IMR-90 (cell line): ENCODE results near the gene CRIM1. TPM values are rescaled to one million over a fixed set of nuclear protein-coding genes. Genes with fewer than 3 reads are reported as not detected.

Experiments used
- ATAC-seq: fragments of 200-7000 bp; cut with Tn5 transposase; 2 replicates; pipeline ENCODE4 v1.9.1; 2020; ENCODE audit warnings: low read depth, mild to moderate bottlenecking, moderate library complexity
- BruUV-seq: library from RNA; stranded (reverse); fragments of 400-500 nt; replicated peaks from 2 replicates; lab custom pipeline; 2021; lab: Mats Ljungman, UMichigan
- CTCF ChIA-PET: fragments of 300-600 bp; formaldehyde crosslinking; extraction: SDS; loops from one replicate; lab custom pipeline; 2021; ENCODE audit warnings: antibody characterized with exemption; lab: Yijun Ruan, JAX
- POLR2A ChIA-PET: fragments of 300-600 bp; sonication (Branson Sonifier 250); formaldehyde crosslinking; loops from one replicate; lab custom pipeline; 2022; ENCODE audit warnings: antibody characterized with exemption; ENCODE audit not compliant: unreplicated experiment; lab: Charles Lee
- DNase-seq: peaks from one replicate; pipeline ENCODE4 v3.0.0; 2013
- H2AFZ ChIP-seq: replicated peaks from 2 replicates; pipeline ENCODE3; 2013; ENCODE audit warnings: low read length, mild to moderate bottlenecking; ENCODE audit not compliant: poor library complexity
- H2AK5ac ChIP-seq: 2 replicates; pipeline ENCODE4 v1.6.1; 2013; ENCODE audit warnings: low read depth, low read length, inconsistent platforms
- H2AK9ac ChIP-seq: replicated peaks from 2 replicates; pipeline ENCODE3; 2013; ENCODE audit warnings: mild to moderate bottlenecking, low read depth, low read length, moderate library complexity; ENCODE audit not compliant: poor library complexity
- H2BK120ac ChIP-seq: 2 replicates; pipeline ENCODE4 v1.6.1; 2013; ENCODE audit warnings: low read depth, low read length, inconsistent platforms
- H2BK15ac ChIP-seq: 3 replicates; pipeline ENCODE4 v1.6.1; 2013; ENCODE audit warnings: low read depth, low read length, inconsistent platforms
- H2BK20ac ChIP-seq: 2 replicates; pipeline ENCODE4 v1.6.1; 2013; ENCODE audit warnings: low read depth, mild to moderate bottlenecking, inconsistent platforms, low read length, moderate library complexity
- H2BK5ac ChIP-seq: 2 replicates; pipeline ENCODE4 v1.6.1; 2013; ENCODE audit warnings: mild to moderate bottlenecking, low read depth, low read length, inconsistent platforms; ENCODE audit not compliant: poor library complexity, severe bottlenecking
- H3K14ac ChIP-seq: replicated peaks from 2 replicates; pipeline ENCODE4 v1.6.1; 2013; ENCODE audit warnings: low read depth, low read length, inconsistent platforms
- H3K18ac ChIP-seq: 2 replicates; pipeline ENCODE4 v1.6.1; 2013; ENCODE audit warnings: low read depth, low read length, control low read depth
- H3K23ac ChIP-seq: 2 replicates; pipeline ENCODE4 v1.6.1; 2013; ENCODE audit warnings: low read depth, low read length, inconsistent platforms
- H3K27ac ChIP-seq: 2 replicates; pipeline ENCODE4 v1.5.1; 2013; ENCODE audit warnings: mild to moderate bottlenecking, control low read depth, low read length; ENCODE audit not compliant: insufficient read depth
- H3K27me3 ChIP-seq: 2 replicates; pipeline ENCODE4 v1.6.1; 2013; ENCODE audit warnings: low read length; ENCODE audit not compliant: control insufficient read depth, insufficient read depth
- H3K36me3 ChIP-seq: 2 replicates; pipeline ENCODE4 v1.6.1; 2013; ENCODE audit warnings: low read length, mixed read lengths; ENCODE audit not compliant: control insufficient read depth, insufficient read depth
- H3K4ac ChIP-seq: 2 replicates; pipeline ENCODE4 v1.6.1; 2013; ENCODE audit warnings: low read depth, low read length, inconsistent platforms
- H3K4me1 ChIP-seq: 2 replicates; pipeline ENCODE4 v1.6.1; 2013; ENCODE audit warnings: low read length, mixed read lengths; ENCODE audit not compliant: control insufficient read depth, insufficient read depth
- H3K4me2 ChIP-seq: 2 replicates; pipeline ENCODE4 v1.6.1; 2013; ENCODE audit warnings: low read depth, mild to moderate bottlenecking, control low read depth, low read length, moderate library complexity
- H3K4me3 ChIP-seq: 2 replicates; pipeline ENCODE4 v1.5.1; 2013; ENCODE audit warnings: low read depth, mild to moderate bottlenecking, control low read depth, low read length, moderate library complexity; ENCODE audit not compliant: insufficient read depth
- H3K56ac ChIP-seq: 2 replicates; pipeline ENCODE4 v1.6.1; 2013; ENCODE audit warnings: low read length, inconsistent platforms; ENCODE audit not compliant: insufficient read depth; ENCODE audit errors: extremely low read depth
- H3K79me1 ChIP-seq, 2 experiments: 2 replicates each; pipeline ENCODE4 v1.6.1; 2013; ENCODE audit warnings: low read length in 2 of 2, inconsistent platforms in 1 of 2, low read depth in 1 of 2
- H3K9ac ChIP-seq: 2 replicates; pipeline ENCODE4 v1.6.1; 2013; ENCODE audit warnings: low read depth, low read length, control low read depth
- H3K9me1 ChIP-seq: 2 replicates; pipeline ENCODE4 v1.6.1; 2013; ENCODE audit warnings: low read length, inconsistent platforms; ENCODE audit not compliant: insufficient read depth
- H3K9me3 ChIP-seq: 2 replicates; pipeline ENCODE4 v1.6.1; 2013; ENCODE audit warnings: low read length; ENCODE audit not compliant: control insufficient read depth, insufficient read depth
- H4K20me1 ChIP-seq: 2 replicates; pipeline ENCODE4 v1.6.1; 2013; ENCODE audit warnings: low read length, inconsistent platforms; ENCODE audit not compliant: insufficient read depth
- H4K5ac ChIP-seq: 2 replicates; pipeline ENCODE4 v1.6.1; 2013; ENCODE audit warnings: mild to moderate bottlenecking, low read depth, low read length, control low read depth
- H4K8ac ChIP-seq, 2 experiments: 2 replicates each; pipeline ENCODE4 v1.6.1; 2013; ENCODE audit warnings: low read depth in 2 of 2, low read length in 2 of 2, control low read depth in 1 of 2, inconsistent platforms in 1 of 2
- H4K91ac ChIP-seq: 2 replicates; pipeline ENCODE4 v1.6.1; 2013; ENCODE audit warnings: low read depth, low read length, inconsistent platforms; ENCODE audit not compliant: insufficient read depth
- BHLHE40 ChIP-seq: fragments of 150-350 bp; IDR thresholded peaks from 2 replicates; pipeline ENCODE4 v1.6.1; 2016; ENCODE audit warnings: mild to moderate bottlenecking, low read depth, low read length
- CEBPB ChIP-seq: IDR thresholded peaks from 2 replicates; pipeline ENCODE4 v1.6.1; 2012; ENCODE audit warnings: low read depth, low read length, improper control_type of control experiment
- CHD1 ChIP-seq: IDR thresholded peaks from 2 replicates; pipeline ENCODE4 v1.6.1; 2012; ENCODE audit warnings: low read depth, low read length, improper control_type of control experiment
- FOS ChIP-seq: fragments of 150-350 bp; IDR thresholded peaks from 2 replicates; pipeline ENCODE4 v1.6.1; 2016; ENCODE audit warnings: low read depth, low read length
- MAFK ChIP-seq: IDR thresholded peaks from 2 replicates; pipeline ENCODE4 v1.6.1; 2012; ENCODE audit warnings: low read depth, low read length, improper control_type of control experiment
- MAZ ChIP-seq: IDR thresholded peaks from 2 replicates; pipeline ENCODE4 v1.6.1; 2012; ENCODE audit warnings: low read depth, mild to moderate bottlenecking, low read length, improper control_type of control experiment, moderate library complexity, borderline replicate concordance
- MXI1 ChIP-seq: IDR thresholded peaks from 2 replicates; pipeline ENCODE4 v1.6.1; 2012; ENCODE audit warnings: low read depth, mild to moderate bottlenecking, low read length, moderate library complexity, borderline replicate concordance
- NFE2L2 ChIP-seq: fragments of 150-350 bp; IDR thresholded peaks from 2 replicates; pipeline ENCODE4 v1.6.1; 2016; ENCODE audit warnings: low read depth, mild to moderate bottlenecking, low read length
- POLR2A ChIP-seq: IDR thresholded peaks from 2 replicates; pipeline ENCODE4 v1.6.1; 2012; ENCODE audit warnings: mild to moderate bottlenecking, low read depth, low read length
- RAD21 ChIP-seq: IDR thresholded peaks from 2 replicates; pipeline ENCODE4 v1.6.1; 2012; ENCODE audit warnings: low read length, improper control_type of control experiment
- RCOR1 ChIP-seq: IDR thresholded peaks from 2 replicates; pipeline ENCODE4 v1.6.1; 2012; ENCODE audit warnings: mild to moderate bottlenecking, low read length, improper control_type of control experiment; ENCODE audit not compliant: insufficient replicate concordance
- RFX5 ChIP-seq: IDR thresholded peaks from 2 replicates; pipeline ENCODE4 v1.8.0; 2012; ENCODE audit warnings: low read depth, mild to moderate bottlenecking, low read length, moderate library complexity
- SMC3 ChIP-seq: fragments of 150-350 bp; IDR thresholded peaks from 2 replicates; pipeline ENCODE4 v1.6.1; 2016; ENCODE audit warnings: low read depth, mild to moderate bottlenecking, antibody characterized with exemption, low read length, moderate library complexity
- USF2 ChIP-seq: fragments of 150-350 bp; IDR thresholded peaks from 2 replicates; pipeline ENCODE4 v1.6.1; 2017; ENCODE audit warnings: mild to moderate bottlenecking, antibody characterized with exemption, low read length, low read depth
- dilution Hi-C: fragments of 300-500 bp; cut with HindIII; formaldehyde crosslinking; loops from one replicate; pipeline ENCODE4 v1.14.3; 2018; ENCODE audit warnings: low sequenced_read_pairs; ENCODE audit not compliant: unreplicated experiment
- in situ Hi-C: fragments of 300-500 bp; cut with MboI; formaldehyde crosslinking; loops from 3 replicates; pipeline ENCODE4 v1.14.3; 2019; ENCODE audit warnings: low sequenced_read_pairs, inconsistent platforms, mixed read lengths
- intact Hi-C: fragments of 100-400 bp; cut with micrococcal nuclease; formaldehyde crosslinking; loops from 2 replicates; pipeline ENCODE4 v1.10.0; 2022
- polyA plus RNA-seq, 3 experiments: library from polyadenylated mRNA; depleted of rRNA; stranded (reverse); fragments of >200 nt; gene quantifications; 2 replicates each; pipeline ENCODE4 v1.2.3, GENCODE V29; 2012; ENCODE audit warnings: low replicate concordance in 1 of 3
- total RNA-seq: library from RNA; depleted of rRNA; stranded (reverse); fragments of >200 nt; gene quantifications from 2 replicates; pipeline ENCODE4 v1.2.3, GENCODE V29; 2012
- TF ChIP-seq, protein P1 (sequence below): conservative IDR thresholded peaks from 2 replicates; pipeline ENCODE4 v1.5.1; 2012; ENCODE audit warnings: mild to moderate bottlenecking, low read depth, low read length, improper control_type of control experiment
- TF ChIP-seq, protein P2 (sequence below): fragments of 150-350 bp; IDR thresholded peaks from 2 replicates; pipeline ENCODE4 v1.6.1; 2016; ENCODE audit warnings: low read depth, mild to moderate bottlenecking, low read length, moderate library complexity, borderline replicate concordance

CRIM1 gene
- total and polyA plus RNA-seq, 2 of the 4 experiments (the other 2 are of a cell fraction) = 285 to 490 TPM

DNA sequence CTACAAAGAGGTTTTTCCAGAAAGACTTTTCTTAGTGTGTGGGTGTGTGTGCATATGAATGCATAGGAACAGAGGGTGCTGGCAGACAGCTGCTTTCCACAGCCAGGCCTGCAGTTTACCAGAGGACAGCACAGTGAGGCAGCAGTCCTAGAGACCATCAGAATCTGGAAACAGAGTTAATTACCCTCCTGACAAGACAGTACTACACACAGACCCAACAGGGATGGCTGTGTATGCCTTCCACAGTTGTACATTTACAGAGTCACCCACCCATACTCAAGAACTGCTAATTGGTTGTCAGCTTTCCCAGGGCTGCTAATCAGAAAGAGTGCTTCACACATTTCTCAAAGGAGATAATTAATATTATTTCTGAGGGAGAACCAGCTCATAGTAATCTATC is 137.7 kb downstream of the CRIM1 start:
- H4K5ac ChIP-seq = peak overlapping the region; percentile 48
- peak overlapping the region; percentile 79 for H2AK5ac ChIP-seq
- ATAC-seq (peak; percentile 22), DNase-seq (peak; percentile 44)
- peak overlapping the region; percentile 92; the same call in 1 of the 2 replicates for H3K23ac ChIP-seq
- peak overlapping the region; percentile 67; the same call in 1 of the 2 replicates for H3K27ac ChIP-seq
- H2BK15ac ChIP-seq = peak overlapping the region; percentile 69; the same call in 2 of the 3 replicates
- H2AK9ac ChIP-seq = peak overlapping the region; percentile 12
- H2AFZ ChIP-seq = no peak overlapping the region
- peaks cover 34% of the 10 kb centered on the region for H3K9me1 ChIP-seq
- H4K91ac ChIP-seq = peak overlapping the region; percentile 67
- TF ChIP-seq CHD1 = no peak
- TF ChIP-seq POLR2A = no peak
- no peak for TF ChIP-seq NFE2L2
- no peak for TF ChIP-seq USF2
- TF ChIP-seq, protein P1, sequence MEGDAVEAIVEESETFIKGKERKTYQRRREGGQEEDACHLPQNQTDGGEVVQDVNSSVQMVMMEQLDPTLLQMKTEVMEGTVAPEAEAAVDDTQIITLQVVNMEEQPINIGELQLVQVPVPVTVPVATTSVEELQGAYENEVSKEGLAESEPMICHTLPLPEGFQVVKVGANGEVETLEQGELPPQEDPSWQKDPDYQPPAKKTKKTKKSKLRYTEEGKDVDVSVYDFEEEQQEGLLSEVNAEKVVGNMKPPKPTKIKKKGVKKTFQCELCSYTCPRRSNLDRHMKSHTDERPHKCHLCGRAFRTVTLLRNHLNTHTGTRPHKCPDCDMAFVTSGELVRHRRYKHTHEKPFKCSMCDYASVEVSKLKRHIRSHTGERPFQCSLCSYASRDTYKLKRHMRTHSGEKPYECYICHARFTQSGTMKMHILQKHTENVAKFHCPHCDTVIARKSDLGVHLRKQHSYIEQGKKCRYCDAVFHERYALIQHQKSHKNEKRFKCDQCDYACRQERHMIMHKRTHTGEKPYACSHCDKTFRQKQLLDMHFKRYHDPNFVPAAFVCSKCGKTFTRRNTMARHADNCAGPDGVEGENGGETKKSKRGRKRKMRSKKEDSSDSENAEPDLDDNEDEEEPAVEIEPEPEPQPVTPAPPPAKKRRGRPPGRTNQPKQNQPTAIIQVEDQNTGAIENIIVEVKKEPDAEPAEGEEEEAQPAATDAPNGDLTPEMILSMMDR = no peak
- TF ChIP-seq SMC3 = no peak
- TF ChIP-seq MXI1 = no peak
- TF ChIP-seq FOS = no peak
- TF ChIP-seq RFX5 = no peak
- TF ChIP-seq MAFK = no peak
- TF ChIP-seq, protein P2, sequence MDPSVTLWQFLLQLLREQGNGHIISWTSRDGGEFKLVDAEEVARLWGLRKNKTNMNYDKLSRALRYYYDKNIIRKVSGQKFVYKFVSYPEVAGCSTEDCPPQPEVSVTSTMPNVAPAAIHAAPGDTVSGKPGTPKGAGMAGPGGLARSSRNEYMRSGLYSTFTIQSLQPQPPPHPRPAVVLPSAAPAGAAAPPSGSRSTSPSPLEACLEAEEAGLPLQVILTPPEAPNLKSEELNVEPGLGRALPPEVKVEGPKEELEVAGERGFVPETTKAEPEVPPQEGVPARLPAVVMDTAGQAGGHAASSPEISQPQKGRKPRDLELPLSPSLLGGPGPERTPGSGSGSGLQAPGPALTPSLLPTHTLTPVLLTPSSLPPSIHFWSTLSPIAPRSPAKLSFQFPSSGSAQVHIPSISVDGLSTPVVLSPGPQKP = no peak
- TF ChIP-seq BHLHE40 = no peak
- no peak for TF ChIP-seq RAD21
- TF ChIP-seq MAZ = no peak
- no peak for TF ChIP-seq CEBPB
- TF ChIP-seq RCOR1 = no peak
- in situ Hi-C loops (no loop called here), intact Hi-C loops (no loop called here), dilution Hi-C loops (no loop called here)
- peak overlapping the region; percentile 89 for H3K4ac ChIP-seq
- peak overlapping the region; percentile 93 for H3K14ac ChIP-seq
- peak overlapping the region; percentile 93 for H2BK120ac ChIP-seq
- H3K9ac ChIP-seq = peak overlapping the region; percentile 48; the same call in 1 of the 2 replicates
- H2BK20ac ChIP-seq = peak overlapping the region; percentile 83
- no peak overlapping the region for H3K4me2 ChIP-seq
- H3K18ac ChIP-seq = peak overlapping the region; percentile 90; the same call in 1 of the 2 replicates
- H3K56ac ChIP-seq = no peak overlapping the region; the same call in 1 of the 2 replicates
- no peak overlapping the region for H3K4me3 ChIP-seq
- H3K79me1 ChIP-seq = peaks cover 49 to 73% of the 10 kb centered on the region in 2 experiments
- no peaks in the 10 kb centered on the region for H3K27me3 ChIP-seq
- ChIA-PET CTCF (interaction anchor here (1.1 to 1.6 kb wide), 2 partner anchors 13 to 24 kb away, joined by 3 read pairs; no protein-coding TSS in a partner anchor), POLR2A (no interaction called here)
- H2BK5ac ChIP-seq = peak overlapping the region; percentile 99
- H4K20me1 ChIP-seq = no peaks in the 10 kb centered on the region
- no TSS peak for BruUV-seq
- no peaks in the 10 kb centered on the region for H3K9me3 ChIP-seq
- H4K8ac ChIP-seq = peak overlapping the region; percentile 33 to 75; a peak in 3 of 4 replicates
- H3K36me3 ChIP-seq = peaks cover 18% of the 10 kb centered on the region
- H3K4me1 ChIP-seq = peaks cover 26% of the 10 kb centered on the region
